ENCODE measurements around the gene DBP.

The DBP gene

GRCh38 chr19:48609571-48610108 lies 27.5 kb downstream of the DBP start:
- no peak for DNase-seq (ENCODE audit: low read depth)

GRCh38 chr19:48608798-48609263 lies 28.3 kb downstream of the DBP start:
- no peak for DNase-seq (ENCODE audit: low read depth)

GRCh38 chr19:48607359-48607755 lies 29.8 kb downstream of the DBP start:
- DNase-seq (ENCODE audit: low read depth) = no peak

- no peak for DNase-seq (ENCODE audit: low read depth)
Measured at GRCh38 chr19:48606463-48607358, 30.5 kb downstream of the DBP start, which contains the start of gene SPACA4. Gene SPACA4, plus strand, starts transcription at chr19:48606742. Its CDS starts 237 bp downstream, at chr19:48606979.

GRCh38 chr19:48603850-48604249 lies 33.3 kb downstream of the DBP start:
- DNase-seq (ENCODE audit: low read depth) = no peak

GRCh38 chr19:48603449-48603848 lies 33.7 kb downstream of the DBP start:
- no peak for DNase-seq (ENCODE audit: low read depth)

GRCh38 chr19:48603001-48603400 lies 34.2 kb downstream of the DBP start:
- no peak for DNase-seq (ENCODE audit: low read depth)

GRCh38 chr19:48600679-48601417 lies 36.3 kb downstream of the DBP start:
- DNase-seq (ENCODE audit: low read depth) = no peak

GRCh38 chr19:48598996-48599700 lies 38.0 kb downstream of the DBP start:
- DNase-seq (ENCODE audit: low read depth) = no peak

GRCh38 chr19:48596679-48597465 lies 40.3 kb downstream of the DBP start:
- no peak for DNase-seq (ENCODE audit: low read depth)

- no peak for DNase-seq (ENCODE audit: low read depth)
Measured at GRCh38 chr19:48596237-48596636, 40.9 kb downstream of the DBP start.

- no peak for DNase-seq (ENCODE audit: low read depth)
Measured at GRCh38 chr19:48595833-48596232, 41.3 kb downstream of the DBP start.

- no peak for DNase-seq (ENCODE audit: low read depth)
Measured at GRCh38 chr19:48595171-48595570, 42.0 kb downstream of the DBP start.

GRCh38 chr19:48591021-48591420 lies 46.2 kb downstream of the DBP start:
- no peak for DNase-seq (ENCODE audit: low read depth)

- peak; percentile 78 for DNase-seq (ENCODE audit: low read depth)
Measured at GRCh38 chr19:48588670-48589401, 48.3 kb downstream of the DBP start.

GRCh38 chr19:48587387-48587786 lies 49.8 kb downstream of the DBP start:
- no peak for DNase-seq (ENCODE audit: low read depth)

GRCh38 chr19:48582168-48582567 lies 55.0 kb downstream of the DBP start:
- no peak for DNase-seq (ENCODE audit: low read depth)

Data from activated T-cell treated with anti-CD3 and anti-CD28 coated beads for 24 hours (primary cell).